K562 (cell line): ENCODE data around the gene LYPD5. TPM values are rescaled to one million over a fixed set of nuclear protein-coding genes. Genes with fewer than 3 reads are reported as not detected.

ENCODE experiments used
- CREB1 ChIP-seq, 2 experiments: sonication (generic) in 1 of 2; formaldehyde crosslinking in 1 of 2; IDR thresholded peaks; 2 replicates each; pipeline versions ENCODE4 v1.6.1 to v1.8.0; 2012 to 2022; ENCODE audit warnings: inconsistent platforms in 1 of 2, mild to moderate bottlenecking in 1 of 2, missing genetic modification reagents in 1 of 2, moderate library complexity in 1 of 2
- EHMT2 ChIP-seq: fragments of 450-650 bp; IDR thresholded peaks from 2 replicates; pipeline ENCODE4 v1.6.1; 2018; ENCODE audit warnings: antibody characterized with exemption
- GABPA ChIP-seq: fragments of 200-800 bp; sonication (Bioruptor generic); conservative IDR thresholded peaks from 2 replicates; pipeline ENCODE4 v1.6.1; 2016; ENCODE audit warnings: low read depth, missing genetic modification characterization, missing compliant biosample characterization
- HCFC1 ChIP-seq: IDR thresholded peaks from 2 replicates; pipeline ENCODE4 v1.6.1; 2012; ENCODE audit warnings: low read depth, low read length, improper control_type of control experiment
- ILK ChIP-seq: fragments of 450-650 bp; IDR thresholded peaks from 2 replicates; pipeline ENCODE4 v1.6.1; 2016; ENCODE audit warnings: missing genetic modification characterization, low read depth, mild to moderate bottlenecking, missing compliant biosample characterization, moderate library complexity, borderline replicate concordance
- LCOR ChIP-seq: sonication (generic); formaldehyde crosslinking; IDR thresholded peaks from 2 replicates; pipeline ENCODE4 v1.8.0; 2022; ENCODE audit warnings: mild to moderate bottlenecking, missing genetic modification reagents
- MEF2A ChIP-seq: IDR thresholded peaks from 2 replicates; pipeline ENCODE4 v1.6.1; 2011; ENCODE audit warnings: low read depth, mild to moderate bottlenecking, low read length, moderate library complexity; ENCODE audit not compliant: control insufficient read depth
- NCOR1 ChIP-seq: fragments of 450-650 bp; IDR thresholded peaks from 2 replicates; pipeline ENCODE4 v1.6.1; 2016; ENCODE audit warnings: mild to moderate bottlenecking, moderate library complexity
- NR2C2 ChIP-seq, 2 experiments: fragments of 200-800 bp in 1 of 2; sonication (Bioruptor generic) in 1 of 2; sonication (generic) in 1 of 2; formaldehyde crosslinking in 1 of 2; IDR thresholded peaks; 2 replicates each; pipeline versions ENCODE4 v1.6.1 to v1.8.0; 2016 to 2022; ENCODE audit warnings: mild to moderate bottlenecking in 1 of 2, missing compliant biosample characterization in 1 of 2, missing genetic modification characterization in 1 of 2, missing genetic modification reagents in 1 of 2
- PBX2 ChIP-seq, 2 experiments: IDR thresholded peaks in 1 of 2; conservative IDR thresholded peaks in 1 of 2; 2 replicates each; pipeline ENCODE4 v1.6.1; 2016; ENCODE audit warnings: low read depth in 2 of 2, mild to moderate bottlenecking in 1 of 2, missing compliant biosample characterization in 1 of 2, missing genetic modification characterization in 1 of 2, moderate library complexity in 1 of 2
- RBM15 ChIP-seq: fragments of 200-400 bp; formaldehyde crosslinking; IDR thresholded peaks from 2 replicates; pipeline ENCODE4 v1.6.1; 2018; ENCODE audit warnings: mild to moderate bottlenecking, low read length, moderate library complexity; ENCODE audit not compliant: insufficient read depth
- SIN3A ChIP-seq, 2 experiments: fragments of 150-350 bp in 1 of 2; IDR thresholded peaks; 2 replicates each; pipeline ENCODE4 v1.6.1; 2011 to 2016; ENCODE audit warnings: borderline replicate concordance in 2 of 2, low read depth in 2 of 2, low read length in 2 of 2, mild to moderate bottlenecking in 2 of 2, moderate library complexity in 2 of 2; ENCODE audit not compliant: control insufficient read depth in 1 of 2
- TBP ChIP-seq: optimal IDR thresholded peaks from 2 replicates; pipeline ENCODE3; 2011; ENCODE audit warnings: low read depth, low read length, improper control_type of control experiment
- TEAD1 ChIP-seq, 2 experiments: fragments of 450-650 bp in 1 of 2; sonication (generic) in 1 of 2; formaldehyde crosslinking; IDR thresholded peaks; 2 replicates each; pipeline versions ENCODE4 v1.4.0 to v1.8.0; 2020 to 2022; ENCODE audit warnings: mild to moderate bottlenecking in 2 of 2, missing genetic modification reagents in 1 of 2
- THAP7 ChIP-seq: fragments of 250-450 bp; sonication (Bioruptor Pico); IDR thresholded peaks from 2 replicates; pipeline ENCODE4 v1.5.0; 2021
- ZNF24 ChIP-seq: fragments of 450-650 bp; IDR thresholded peaks from 2 replicates; pipeline ENCODE4 v1.6.1; 2016
- ZNF408 ChIP-seq: fragments of 250-450 bp; sonication (Bioruptor Pico); IDR thresholded peaks from 2 replicates; pipeline ENCODE4 v1.4.0; 2020; ENCODE audit warnings: low read depth, mild to moderate bottlenecking, moderate library complexity
- ZNF57 ChIP-seq: fragments of 450-650 bp; formaldehyde crosslinking; IDR thresholded peaks from 2 replicates; pipeline ENCODE4 v1.4.0; 2020; ENCODE audit warnings: mild to moderate bottlenecking, moderate library complexity
- ZNF655 ChIP-seq: fragments of 250-450 bp; sonication (Bioruptor Pico); IDR thresholded peaks from 2 replicates; pipeline ENCODE4 v1.5.0; 2021
- ZSCAN29 ChIP-seq: fragments of 450-650 bp; IDR thresholded peaks from 2 replicates; pipeline ENCODE4 v1.6.1; 2017
- polyA plus RNA-seq, 8 experiments: library from polyadenylated mRNA; depleted of rRNA in 4 of 8; stranded (reverse) in 5 of 8; unstranded in 3 of 8; fragments of >200 nt; fragmentation: Nextera tagmentation in 2 of 8; fragmentation: Illumina TruSeq in 1 of 8; extraction: Ambion mirVana in 2 of 8; extraction: Trizol in 1 of 8; gene quantifications; 2 replicates each; pipeline versions ENCODE4 v1.2.1 to v1.2.3, GENCODE V29; 2011 to 2014; ENCODE audit warnings: inconsistent platforms in 1 of 8, missing spikeins in 1 of 8
- total RNA-seq, 7 experiments: library from RNA; depleted of rRNA in 6 of 7; stranded (reverse); fragments of >200 nt in 6 of 7; fragmentation: Illumina TruSeq in 2 of 7; extraction: Trizol in 2 of 7; gene quantifications; 2 replicates each; pipeline versions ENCODE4 v1.2.1 to v1.2.3, GENCODE V29; 2011 to 2021; ENCODE audit warnings: low replicate concordance in 1 of 7
- TF ChIP-seq, protein P1 (sequence below), 2 experiments: fragments of 250-450 bp in 1 of 2; fragments of 450-650 bp in 1 of 2; sonication (Bioruptor Pico) in 1 of 2; IDR thresholded peaks; 2 replicates each; pipeline versions ENCODE4 v1.6.1 to v1.8.0; 2016 to 2021; ENCODE audit warnings: mild to moderate bottlenecking in 2 of 2, moderate library complexity in 2 of 2, missing compliant biosample characterization in 1 of 2, missing genetic modification characterization in 1 of 2

The LYPD5 gene
- total and polyA plus RNA-seq, 9 of the 15 experiments (the other 6 are each of a cell fraction or from before 2014, with no cell fraction given): 0.03 to 0.22 (median 0.10) TPM; not detected in 3

DNA sequence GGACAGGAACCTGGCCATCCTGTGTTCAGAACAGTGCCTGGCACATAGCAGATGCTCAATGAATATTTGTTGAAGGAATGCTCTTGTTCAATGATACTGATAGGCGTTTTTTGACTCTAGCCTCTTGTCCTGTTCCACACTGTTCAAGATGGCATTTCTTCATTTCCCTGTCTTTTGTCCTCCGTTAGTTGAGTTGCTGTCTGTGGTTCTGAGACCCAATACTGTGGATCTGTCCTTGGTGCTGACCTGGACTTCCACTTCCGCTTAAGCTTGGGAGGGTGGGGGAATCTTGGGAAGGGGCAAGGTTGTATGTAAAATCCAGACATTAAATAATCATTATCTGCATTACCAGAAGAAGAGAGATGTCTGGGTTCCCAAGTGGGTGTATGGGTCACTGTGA is 13.2 kb downstream of the LYPD5 start (continued):
- peak; percentile 82; the same call in 1 of the 2 replicates for TF ChIP-seq NR2C2 (CRISPR knock-in tag; IDR thresholded peaks at IDR 0.05)
- no peak for TF ChIP-seq NR2C2 (tag; IDR thresholded peaks at IDR 0.05)
- no peak for TF ChIP-seq ZNF408 (CRISPR knock-in tag)
- TF ChIP-seq HCFC1: peak; percentile 42; the same call in 1 of the 2 replicates
- TF ChIP-seq THAP7: no peak
- peak; percentile 71 for TF ChIP-seq GABPA (tag)
- no peak for TF ChIP-seq TBP
- no peak for TF ChIP-seq ZNF655 (CRISPR knock-in tag)
- no peak for TF ChIP-seq ZSCAN29
- TF ChIP-seq RBM15: no peak
- no peak for TF ChIP-seq MEF2A
- no peak for TF ChIP-seq ZNF57 (CRISPR knock-in tag)
- TF ChIP-seq, protein P1, sequence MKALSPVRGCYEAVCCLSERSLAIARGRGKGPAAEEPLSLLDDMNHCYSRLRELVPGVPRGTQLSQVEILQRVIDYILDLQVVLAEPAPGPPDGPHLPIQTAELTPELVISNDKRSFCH (CRISPR knock-in tag; IDR thresholded peaks at IDR 0.05): no peak
- TF ChIP-seq, protein P1 (tag; IDR thresholded peaks at IDR 0.05): no peak
- peak; percentile 44 to 97; a peak in 2 of 4 replicates for TF ChIP-seq SIN3A (IDR thresholded peaks at IDR 0.05; ENCODE audit: borderline replicate concordance in 2 of 2, control insufficient read depth in 1 of 2, low read depth in 2 of 2, low read length in 2 of 2)
- TF ChIP-seq NCOR1: no peak
- peak; percentile 95 for TF ChIP-seq LCOR (CRISPR knock-in tag)
- no peak for TF ChIP-seq CREB1 (IDR thresholded peaks at IDR 0.05)
- 0 out of 2 replicates have a peak, but pooled peaks have one; percentile 35 for TF ChIP-seq CREB1 (CRISPR knock-in tag; IDR thresholded peaks at IDR 0.05)
- TF ChIP-seq TEAD1 (CRISPR knock-in tag; IDR thresholded peaks at IDR 0.05): peak in 1 of 2 experiments; percentile 48; a peak in 1 of 4 replicates
- 0 out of 2 replicates have a peak, but pooled peaks have one; percentile 51 for TF ChIP-seq ZNF24
- no peak for TF ChIP-seq PBX2 (CRISPR knock-in tag; IDR thresholded peaks at IDR 0.05; ENCODE audit: low read depth)
- peak; percentile 38; the same call in 1 of the 2 replicates for TF ChIP-seq PBX2 (tag; conservative IDR thresholded peaks at IDR 0.05; ENCODE audit: low read depth)
- TF ChIP-seq ILK (tag): no peak
- peak; percentile 100 for TF ChIP-seq EHMT2
